Tibial artery (tissue), 4 donors: ENCODE results near the gene LMAN1L.

ENCODE experiments used
- DNase-seq, 2 donors: peaks; one replicate each; pipeline ENCODE4 v3.0.0-alpha.2; 2019
- H3K27ac ChIP-seq, 2 donors: fragments of 200-600 bp; sonication (generic) in 1 of 2; 1 replicate in 1 of 2; 2 replicates in 1 of 2; pipeline ENCODE4 v1.5.1; 2018 to 2019; ENCODE audit warnings: mild to moderate bottlenecking in 1 of 2
- H3K27me3 ChIP-seq, 2 donors: fragments of 200-600 bp; sonication (generic) in 1 of 2; one replicate each; pipeline versions ENCODE4 v1.5.1 to v1.6.0; 2016 to 2019
- H3K36me3 ChIP-seq, 3 donors: fragments of 200-600 bp; sonication (generic) in 2 of 3; one replicate each; pipeline ENCODE4 v1.5.1; 2016 to 2019; ENCODE audit warnings: mild to moderate bottlenecking in 2 of 3
- H3K4me1 ChIP-seq, 4 donors: fragments of 200-600 bp; sonication (generic) in 2 of 4; 1 replicate in 3 of 4; 2 replicates in 1 of 4; pipeline ENCODE4 v1.5.1; 2016 to 2019
- H3K4me3 ChIP-seq, 2 donors: fragments of 200-600 bp; sonication (generic) in 1 of 2; 1 replicate in 1 of 2; 2 replicates in 1 of 2; pipeline ENCODE4 v1.5.1; 2018 to 2019; ENCODE audit warnings: mild to moderate bottlenecking in 2 of 2
- H3K9me3 ChIP-seq, 3 donors: fragments of 200-600 bp; sonication (generic) in 1 of 3; one replicate each; pipeline ENCODE4 v1.5.1; 2016 to 2019
- intact Hi-C: fragments of 100-400 bp; cut with DNase I; formaldehyde crosslinking; loops from one replicate; pipeline ENCODE4 v1.15.0; 2023; ENCODE audit warnings: low total_unique reads
- TF ChIP-seq, protein P1 (sequence below), 2 experiments: fragments of 200-600 bp in 1 of 2; fragments of 450-650 bp in 1 of 2; IDR thresholded peaks; one replicate each; pipeline ENCODE4 v1.5.1; 2017 to 2019; ENCODE audit warnings: antibody characterized with exemption in 2 of 2, mild to moderate bottlenecking in 1 of 2, moderate library complexity in 1 of 2

The LMAN1L gene

GRCh38 chr15:74833376-74834107 is 20.9 kb downstream of the LMAN1L start:
- Histone ChIP-seq H3K4me3 (no peak overlapping the region), H3K36me3 (peaks cover 0 to 33% (median 6%) of the 10 kb centered on the region in 3 donors), H3K4me1 (no peaks in the 10 kb centered on the region), H3K27me3 (peaks cover 0 to 24% of the 10 kb centered on the region in 2 donors), H3K9me3 (no peaks in the 10 kb centered on the region), H3K27ac (no peak overlapping the region)
- intact Hi-C loops: no loop called here
- TF ChIP-seq, protein P1, sequence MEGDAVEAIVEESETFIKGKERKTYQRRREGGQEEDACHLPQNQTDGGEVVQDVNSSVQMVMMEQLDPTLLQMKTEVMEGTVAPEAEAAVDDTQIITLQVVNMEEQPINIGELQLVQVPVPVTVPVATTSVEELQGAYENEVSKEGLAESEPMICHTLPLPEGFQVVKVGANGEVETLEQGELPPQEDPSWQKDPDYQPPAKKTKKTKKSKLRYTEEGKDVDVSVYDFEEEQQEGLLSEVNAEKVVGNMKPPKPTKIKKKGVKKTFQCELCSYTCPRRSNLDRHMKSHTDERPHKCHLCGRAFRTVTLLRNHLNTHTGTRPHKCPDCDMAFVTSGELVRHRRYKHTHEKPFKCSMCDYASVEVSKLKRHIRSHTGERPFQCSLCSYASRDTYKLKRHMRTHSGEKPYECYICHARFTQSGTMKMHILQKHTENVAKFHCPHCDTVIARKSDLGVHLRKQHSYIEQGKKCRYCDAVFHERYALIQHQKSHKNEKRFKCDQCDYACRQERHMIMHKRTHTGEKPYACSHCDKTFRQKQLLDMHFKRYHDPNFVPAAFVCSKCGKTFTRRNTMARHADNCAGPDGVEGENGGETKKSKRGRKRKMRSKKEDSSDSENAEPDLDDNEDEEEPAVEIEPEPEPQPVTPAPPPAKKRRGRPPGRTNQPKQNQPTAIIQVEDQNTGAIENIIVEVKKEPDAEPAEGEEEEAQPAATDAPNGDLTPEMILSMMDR (IDR thresholded peaks at IDR 0.05): no peak
- DNase-seq: no peak

GRCh38 chr15:74835312-74835823 is 22.7 kb downstream of the LMAN1L start:
- peaks cover 0 to 52% (median 13%) of the 10 kb centered on the region in 3 donors for H3K36me3 ChIP-seq
- no peaks in the 10 kb centered on the region for H3K9me3 ChIP-seq
- H3K4me1 ChIP-seq: no peaks in the 10 kb centered on the region
- DNase-seq: no peak
- no peak overlapping the region for H3K27ac ChIP-seq
- TF ChIP-seq, protein P1 (IDR thresholded peaks at IDR 0.05): peak; percentile 46 to 52
- intact Hi-C loops: no loop called here
- H3K27me3 ChIP-seq: peaks cover 0 to 11% of the 10 kb centered on the region in 2 donors
- no peak overlapping the region for H3K4me3 ChIP-seq

DNA sequence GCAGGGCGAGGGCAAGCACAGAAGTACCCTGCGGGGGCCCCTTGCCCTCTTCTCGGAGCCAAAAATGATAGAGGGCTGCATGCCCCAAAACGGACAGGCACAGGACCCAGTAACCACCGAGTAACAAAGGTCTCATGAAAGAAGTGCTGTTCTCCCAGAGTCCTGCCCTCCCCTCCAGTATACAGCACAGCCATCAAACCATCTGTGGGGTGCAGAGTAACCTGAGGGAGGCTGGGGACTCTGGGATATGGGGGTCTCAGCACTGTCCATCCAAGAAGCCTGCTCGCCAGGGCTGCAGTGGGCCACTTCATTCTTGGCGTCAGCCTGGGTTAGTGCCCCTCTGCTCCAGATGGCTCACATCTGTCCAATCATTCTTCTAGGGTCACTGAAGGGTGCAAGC is 24.2 kb downstream of the LMAN1L start:
- no peak for DNase-seq
- peaks cover 0 to 10% (median 5%) of the 10 kb centered on the region in 4 donors for H3K4me1 ChIP-seq
- H3K36me3 ChIP-seq: peaks cover 0 to 52% (median 13%) of the 10 kb centered on the region in 3 donors
- TF ChIP-seq, protein P1 (IDR thresholded peaks at IDR 0.05): no peak
- H3K9me3 ChIP-seq: no peaks in the 10 kb centered on the region
- intact Hi-C loops: no loop called here
- H3K4me3 ChIP-seq: no peak overlapping the region
- peaks cover 0 to 10% of the 10 kb centered on the region in 2 donors for H3K27me3 ChIP-seq
- no peak overlapping the region for H3K27ac ChIP-seq

DNA sequence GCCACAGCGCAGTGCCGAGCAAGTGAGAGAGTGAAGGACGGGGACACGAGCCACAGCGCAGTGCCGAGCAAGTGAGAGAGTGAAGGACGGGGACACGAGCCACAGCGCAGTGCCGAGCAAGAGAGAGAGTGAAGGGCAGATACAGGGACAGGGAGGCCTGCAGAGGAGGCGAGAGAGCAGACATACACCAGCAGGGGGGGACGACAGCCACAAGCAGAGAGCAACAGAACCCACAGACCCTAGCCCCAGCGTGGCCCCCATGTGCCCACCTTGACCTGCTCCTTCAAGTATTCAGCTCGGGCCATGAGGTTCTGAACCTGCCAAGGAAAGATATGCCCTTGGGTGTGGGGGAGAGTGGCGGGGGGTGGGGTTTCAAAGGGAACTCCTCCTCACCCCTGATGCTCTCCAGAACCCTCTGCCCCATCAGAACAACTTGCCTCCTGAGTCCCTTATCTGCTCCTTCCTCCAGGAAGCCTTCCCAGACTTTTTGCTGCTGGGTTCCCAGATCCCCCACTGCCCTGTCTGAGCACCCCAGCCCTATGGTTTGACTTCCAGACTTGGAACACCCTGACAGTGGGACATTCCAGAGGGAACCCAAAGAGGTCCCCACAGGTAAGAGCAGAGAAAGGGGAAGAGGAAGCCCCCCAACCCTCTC is 25.0 kb downstream of the LMAN1L start:
- TF ChIP-seq, protein P1 (IDR thresholded peaks at IDR 0.05): no peak

GRCh38 chr15:74838137-74838516 is 25.5 kb downstream of the LMAN1L start:
- intact Hi-C loops: no loop called here
- Histone ChIP-seq H3K27ac (no peak overlapping the region), H3K9me3 (no peaks in the 10 kb centered on the region), H3K4me3 (no peak overlapping the region), H3K4me1 (peaks cover 0 to 18% (median 12%) of the 10 kb centered on the region in 4 donors), H3K36me3 (peaks cover 0 to 52% (median 13%) of the 10 kb centered on the region in 3 donors), H3K27me3 (no peaks in the 10 kb centered on the region)
- no peak for DNase-seq
- TF ChIP-seq, protein P1 (IDR thresholded peaks at IDR 0.05): no peak

More for the DNA sequence above, 25.0 kb downstream of the LMAN1L start:
- intact Hi-C loops: no loop called here
- DNase-seq: no peak
- no peak overlapping the region for H3K27ac ChIP-seq
- H3K9me3 ChIP-seq: no peaks in the 10 kb centered on the region
- peaks cover 0 to 2% of the 10 kb centered on the region in 2 donors for H3K27me3 ChIP-seq
- peaks cover 0 to 52% (median 13%) of the 10 kb centered on the region in 3 donors for H3K36me3 ChIP-seq
- H3K4me1 ChIP-seq: peaks cover 0 to 17% (median 12%) of the 10 kb centered on the region in 4 donors
- no peak overlapping the region for H3K4me3 ChIP-seq
